ENCODE measurements around the gene CTNNA2.

The CTNNA2 gene

DNA sequence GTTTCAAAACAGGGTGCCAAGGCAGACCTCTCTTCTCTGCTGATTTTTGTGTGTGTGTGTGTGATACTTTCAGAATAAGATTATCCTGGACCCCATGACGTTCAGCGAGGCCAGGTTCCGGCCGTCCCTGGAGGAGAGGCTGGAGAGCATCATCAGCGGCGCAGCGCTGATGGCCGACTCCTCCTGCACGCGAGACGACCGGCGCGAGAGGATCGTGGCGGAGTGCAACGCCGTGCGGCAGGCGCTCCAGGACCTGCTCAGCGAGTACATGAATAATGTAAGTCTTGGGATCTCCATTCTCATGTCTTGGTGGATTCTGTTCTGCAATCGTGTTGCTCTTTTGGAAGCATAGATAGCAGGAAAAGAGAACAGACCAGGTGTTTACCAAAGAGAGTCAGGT lies 396.7 kb downstream of the CTNNA2 start:
- Histone ChIP-seq H4K20me1 (ENCODE audit: insufficient read depth, low read length) (no peaks in the 10 kb centered on the region), H2AFZ (ENCODE audit: low read depth, low read length) (no peak overlapping the region), H3K4me3 (ENCODE audit: low read depth in 1 of 2, low read length in 2 of 2) (no peak overlapping the region), H3K36me3 (ENCODE audit: insufficient read depth, low read length) (no peaks in the 10 kb centered on the region), H3K9ac (ENCODE audit: low read depth, low read length) (no peak overlapping the region), H3K4me2 (ENCODE audit: insufficient read depth, low read length) (no peak overlapping the region), H3K79me2 (ENCODE audit: insufficient read depth, low read length) (no peaks in the 10 kb centered on the region), H3K27me3 (ENCODE audit: insufficient read depth, low read length, poor library complexity) (peaks cover 3% of the 10 kb centered on the region), H3K4me1 (ENCODE audit: insufficient read depth, low read length) (no peaks in the 10 kb centered on the region), H3K27ac (ENCODE audit: low read length) (no peak overlapping the region), H3K9me3 (ENCODE audit: insufficient read depth, low read length, severe bottlenecking) (no peaks in the 10 kb centered on the region)
- ATAC-seq (ENCODE audit: insufficient read depth, low read depth) (no peak), DNase-seq (no peak)
- TF ChIP-seq, protein P1, sequence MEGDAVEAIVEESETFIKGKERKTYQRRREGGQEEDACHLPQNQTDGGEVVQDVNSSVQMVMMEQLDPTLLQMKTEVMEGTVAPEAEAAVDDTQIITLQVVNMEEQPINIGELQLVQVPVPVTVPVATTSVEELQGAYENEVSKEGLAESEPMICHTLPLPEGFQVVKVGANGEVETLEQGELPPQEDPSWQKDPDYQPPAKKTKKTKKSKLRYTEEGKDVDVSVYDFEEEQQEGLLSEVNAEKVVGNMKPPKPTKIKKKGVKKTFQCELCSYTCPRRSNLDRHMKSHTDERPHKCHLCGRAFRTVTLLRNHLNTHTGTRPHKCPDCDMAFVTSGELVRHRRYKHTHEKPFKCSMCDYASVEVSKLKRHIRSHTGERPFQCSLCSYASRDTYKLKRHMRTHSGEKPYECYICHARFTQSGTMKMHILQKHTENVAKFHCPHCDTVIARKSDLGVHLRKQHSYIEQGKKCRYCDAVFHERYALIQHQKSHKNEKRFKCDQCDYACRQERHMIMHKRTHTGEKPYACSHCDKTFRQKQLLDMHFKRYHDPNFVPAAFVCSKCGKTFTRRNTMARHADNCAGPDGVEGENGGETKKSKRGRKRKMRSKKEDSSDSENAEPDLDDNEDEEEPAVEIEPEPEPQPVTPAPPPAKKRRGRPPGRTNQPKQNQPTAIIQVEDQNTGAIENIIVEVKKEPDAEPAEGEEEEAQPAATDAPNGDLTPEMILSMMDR (IDR thresholded peaks at IDR 0.05; ENCODE audit: borderline replicate concordance, extremely low read depth, low read length, poor library complexity, severe bottlenecking): no peak
- no peak for TF ChIP-seq EZH2 (IDR thresholded peaks at IDR 0.05; ENCODE audit: borderline replicate concordance, low read depth, low read length, severe bottlenecking)

DNA sequence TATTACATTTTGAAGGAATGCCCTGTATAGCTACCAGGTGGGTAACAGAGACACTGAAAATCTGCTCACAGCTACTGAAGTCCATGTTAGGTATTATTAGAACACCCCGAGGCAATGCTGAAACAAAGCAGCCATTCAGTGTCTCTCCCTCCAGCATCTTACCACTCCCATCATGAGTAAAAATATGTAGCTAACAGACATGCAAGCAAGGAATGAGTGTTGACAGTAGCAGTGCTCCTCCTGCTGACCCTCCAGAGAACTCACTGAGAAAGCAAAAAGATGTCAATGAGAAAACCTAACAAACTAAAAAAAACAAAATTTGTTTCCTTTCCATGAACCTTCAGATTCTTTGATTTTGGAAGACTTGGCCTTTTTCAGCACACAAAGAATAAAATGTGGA lies 397.8 kb downstream of the CTNNA2 start:
- no peak for ATAC-seq (ENCODE audit: insufficient read depth, low read depth)
- H3K4me3 ChIP-seq (ENCODE audit: low read depth in 1 of 2, low read length in 2 of 2): no peak overlapping the region
- DNase-seq: no peak
- TF ChIP-seq EZH2 (IDR thresholded peaks at IDR 0.05; ENCODE audit: borderline replicate concordance, low read depth, low read length, severe bottlenecking): no peak
- TF ChIP-seq, protein P1 (IDR thresholded peaks at IDR 0.05; ENCODE audit: borderline replicate concordance, extremely low read depth, low read length, poor library complexity, severe bottlenecking): no peak
- H3K27ac ChIP-seq (ENCODE audit: low read length): no peak overlapping the region
- H3K79me2 ChIP-seq (ENCODE audit: insufficient read depth, low read length): no peaks in the 10 kb centered on the region
- no peak overlapping the region for H2AFZ ChIP-seq (ENCODE audit: low read depth, low read length)
- H3K4me2 ChIP-seq (ENCODE audit: insufficient read depth, low read length): no peak overlapping the region
- no peaks in the 10 kb centered on the region for H4K20me1 ChIP-seq (ENCODE audit: insufficient read depth, low read length)
- no peaks in the 10 kb centered on the region for H3K36me3 ChIP-seq (ENCODE audit: insufficient read depth, low read length)
- H3K9me3 ChIP-seq (ENCODE audit: insufficient read depth, low read length, severe bottlenecking): no peaks in the 10 kb centered on the region
- H3K9ac ChIP-seq (ENCODE audit: low read depth, low read length): no peak overlapping the region
- peaks cover 3% of the 10 kb centered on the region for H3K27me3 ChIP-seq (ENCODE audit: insufficient read depth, low read length, poor library complexity)
- H3K4me1 ChIP-seq (ENCODE audit: insufficient read depth, low read length): no peaks in the 10 kb centered on the region

DNA sequence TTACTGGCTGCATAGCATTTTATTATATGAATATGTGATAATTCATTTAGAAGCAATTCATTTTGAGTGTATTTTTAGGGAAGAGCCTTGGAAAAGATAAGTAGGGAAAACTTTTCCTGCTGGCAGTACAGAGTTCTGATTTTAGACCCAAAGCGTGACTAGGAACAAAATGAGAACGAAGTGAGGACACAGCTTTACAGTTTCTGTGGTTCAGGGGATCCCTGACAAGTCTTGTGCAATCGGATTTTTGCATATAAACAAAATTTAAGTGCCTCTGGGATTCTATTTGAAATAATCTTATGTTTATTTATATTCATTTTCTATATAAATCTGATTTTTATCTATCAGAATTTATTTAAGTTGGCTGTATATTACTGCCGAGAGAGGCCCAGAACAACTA lies 402.6 kb downstream of the CTNNA2 start:
- ATAC-seq (ENCODE audit: insufficient read depth, low read depth) (no peak), DNase-seq (no peak)
- Histone ChIP-seq H3K4me3 (ENCODE audit: low read depth in 1 of 2, low read length in 2 of 2) (no peak overlapping the region), H3K36me3 (ENCODE audit: insufficient read depth, low read length) (no peaks in the 10 kb centered on the region), H3K4me1 (ENCODE audit: insufficient read depth, low read length) (no peaks in the 10 kb centered on the region), H3K27me3 (ENCODE audit: insufficient read depth, low read length, poor library complexity) (no peaks in the 10 kb centered on the region), H3K9me3 (ENCODE audit: insufficient read depth, low read length, severe bottlenecking) (no peaks in the 10 kb centered on the region), H3K27ac (ENCODE audit: low read length) (no peak overlapping the region), H3K4me2 (ENCODE audit: insufficient read depth, low read length) (no peak overlapping the region), H2AFZ (ENCODE audit: low read depth, low read length) (no peak overlapping the region), H3K9ac (ENCODE audit: low read depth, low read length) (no peak overlapping the region), H3K79me2 (ENCODE audit: insufficient read depth, low read length) (no peaks in the 10 kb centered on the region), H4K20me1 (ENCODE audit: insufficient read depth, low read length) (no peaks in the 10 kb centered on the region)
- TF ChIP-seq, protein P1 (IDR thresholded peaks at IDR 0.05; ENCODE audit: borderline replicate concordance, extremely low read depth, low read length, poor library complexity, severe bottlenecking): no peak
- no peak for TF ChIP-seq EZH2 (IDR thresholded peaks at IDR 0.05; ENCODE audit: borderline replicate concordance, low read depth, low read length, severe bottlenecking)

DNA sequence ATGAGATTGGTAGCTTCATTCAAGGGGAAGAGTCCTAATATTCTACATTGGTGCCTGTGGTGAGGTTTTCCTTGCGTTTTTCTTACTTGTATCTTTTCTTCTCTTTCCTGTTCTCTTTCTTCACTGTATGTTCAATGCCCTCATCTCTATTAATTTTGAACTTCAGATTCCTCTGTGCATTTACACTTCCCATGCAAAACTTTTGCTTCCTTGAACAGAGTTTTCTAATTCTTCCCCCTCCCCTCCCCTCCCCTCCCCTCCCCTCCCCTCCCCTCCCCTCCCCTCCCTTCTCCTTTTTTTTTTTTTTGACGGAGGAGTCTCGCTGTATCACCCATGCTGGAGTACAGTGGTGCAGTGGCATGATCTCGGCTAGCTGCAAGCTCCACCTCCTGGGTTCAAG lies 403.4 kb downstream of the CTNNA2 start:
- TF ChIP-seq EZH2 (IDR thresholded peaks at IDR 0.05; ENCODE audit: borderline replicate concordance, low read depth, low read length, severe bottlenecking): no peak
- Histone ChIP-seq H3K36me3 (ENCODE audit: insufficient read depth, low read length) (no peaks in the 10 kb centered on the region), H3K79me2 (ENCODE audit: insufficient read depth, low read length) (no peaks in the 10 kb centered on the region), H3K27ac (ENCODE audit: low read length) (no peak overlapping the region), H4K20me1 (ENCODE audit: insufficient read depth, low read length) (no peaks in the 10 kb centered on the region), H3K27me3 (ENCODE audit: insufficient read depth, low read length, poor library complexity) (no peaks in the 10 kb centered on the region), H3K9ac (ENCODE audit: low read depth, low read length) (no peak overlapping the region), H3K4me1 (ENCODE audit: insufficient read depth, low read length) (no peaks in the 10 kb centered on the region), H2AFZ (ENCODE audit: low read depth, low read length) (no peak overlapping the region), H3K4me2 (ENCODE audit: insufficient read depth, low read length) (no peak overlapping the region), H3K4me3 (ENCODE audit: low read depth in 1 of 2, low read length in 2 of 2) (no peak overlapping the region), H3K9me3 (ENCODE audit: insufficient read depth, low read length, severe bottlenecking) (no peaks in the 10 kb centered on the region)
- no peak for ATAC-seq (ENCODE audit: insufficient read depth, low read depth)
- no peak for DNase-seq
